AG08396 (cell line): ENCODE results near the gene EYS.
"Not testable (repeated sequence)": the region's sequence is repeated elsewhere in the genome, so short reads cannot be mapped to it uniquely, and the experiment has no call there.

Source experiments
- DNase-seq: peaks from one replicate; pipeline ENCODE4 v3.0.0; 2012; ENCODE audit warnings: low spot score, mixed read lengths

EYS gene

GRCh38 chr6:64589961-64590360 is 1117.1 kb downstream of the EYS start:
- no peak for DNase-seq

- no peak for DNase-seq
Observed at GRCh38 chr6:64580346-64580745, 1126.7 kb downstream of the EYS start.

GRCh38 chr6:64553249-64553786 is 1153.7 kb downstream of the EYS start:
- DNase-seq, result no peak

- DNase-seq, result no peak
Observed at GRCh38 chr6:64547594-64548268, 1159.3 kb downstream of the EYS start.

- DNase-seq, result no peak
Observed at GRCh38 chr6:64539917-64540316, 1167.1 kb downstream of the EYS start.

- no peak for DNase-seq
Observed at GRCh38 chr6:64538722-64539121, 1168.3 kb downstream of the EYS start.

GRCh38 chr6:64527899-64528298 is 1179.1 kb downstream of the EYS start:
- DNase-seq, result no peak

- DNase-seq, result no peak
Observed at GRCh38 chr6:64522859-64523258, 1184.2 kb downstream of the EYS start.

GRCh38 chr6:64520050-64520449 is 1187.0 kb downstream of the EYS start:
- peak; percentile 57 for DNase-seq

- no peak for DNase-seq
Observed at GRCh38 chr6:64516393-64516792, 1190.6 kb downstream of the EYS start.

GRCh38 chr6:64507661-64508060 is 1199.4 kb downstream of the EYS start:
- DNase-seq, result no peak

- DNase-seq, result no peak
Observed at GRCh38 chr6:64505312-64505711, 1201.7 kb downstream of the EYS start.

- DNase-seq, result no peak
Observed at GRCh38 chr6:64504503-64504902, 1202.5 kb downstream of the EYS start.

GRCh38 chr6:64502801-64503200 is 1204.2 kb downstream of the EYS start:
- no peak for DNase-seq

- no peak for DNase-seq
Observed at GRCh38 chr6:64497634-64498033, 1209.4 kb downstream of the EYS start.

GRCh38 chr6:64489763-64490162 is 1217.3 kb downstream of the EYS start:
- DNase-seq, result no peak

- DNase-seq, result no peak
Observed at GRCh38 chr6:64486578-64487351, 1220.3 kb downstream of the EYS start.

- DNase-seq, result no peak
Observed at GRCh38 chr6:64483956-64484499, 1223.0 kb downstream of the EYS start.

- DNase-seq, result no peak
Observed at GRCh38 chr6:64482631-64483030, 1224.4 kb downstream of the EYS start.

- no peak for DNase-seq
Observed at GRCh38 chr6:64479134-64479533, 1227.9 kb downstream of the EYS start.

GRCh38 chr6:64477391-64477790 is 1229.6 kb downstream of the EYS start:
- peak; percentile 3 for DNase-seq

- DNase-seq, result no peak
Observed at GRCh38 chr6:64476935-64477334, 1230.1 kb downstream of the EYS start.

GRCh38 chr6:64469405-64469804 is 1237.6 kb downstream of the EYS start:
- DNase-seq, result not testable (repeated sequence)
